SK-N-SH (cell line): ENCODE measurements around the gene HDGF. TPM values are rescaled to one million over a fixed set of nuclear protein-coding genes. Genes with fewer than 3 reads are reported as not detected.

Experiments
- CTCF ChIA-PET: fragments of 300-600, 350-600 bp; formaldehyde crosslinking; extraction: SDS; loops from one replicate; lab custom pipeline; 2021; lab: Yijun Ruan, JAX
- POLR2A ChIA-PET: fragments of 350-600 bp; sonication (Branson Sonifier 250); formaldehyde crosslinking; extraction: SDS; loops from one replicate; lab custom pipeline; 2020; ENCODE audit warnings: antibody characterized with exemption, inconsistent platforms; lab: Yijun Ruan, JAX
- DNase-seq: peaks from one replicate; pipeline ENCODE4 v3.0.0; 2012
- H2AFZ ChIP-seq: fragments of 200-600 bp; sonication (generic); 2 replicates; pipeline ENCODE4 v1.8.1; 2016; ENCODE audit warnings: antibody characterized with exemption, mild to moderate bottlenecking, low read depth
- H3F3A ChIP-seq: fragments of 200-600 bp; sonication (generic); replicated peaks from 2 replicates; pipeline ENCODE3; 2016; ENCODE audit warnings: antibody characterized with exemption, mild to moderate bottlenecking; ENCODE audit not compliant: insufficient read depth
- H3K27ac ChIP-seq, 2 experiments: fragments of 200-500 bp in 1 of 2; fragments of 200-600 bp in 1 of 2; sonication (Bioruptor generic) in 1 of 2; sonication (generic), shearing (Covaris generic) in 1 of 2; 2 replicates each; pipeline versions ENCODE4 v1.5.1 to v1.6.1; 2014 to 2016; ENCODE audit warnings: low read depth in 2 of 2, inconsistent platforms in 1 of 2, low read length in 1 of 2, mild to moderate bottlenecking in 1 of 2, mixed read lengths in 1 of 2
- H3K27me3 ChIP-seq: fragments of 200-600 bp; sonication (generic), shearing (Covaris generic); 2 replicates; pipeline ENCODE4 v1.6.1; 2016; ENCODE audit warnings: mixed run types; ENCODE audit not compliant: insufficient read depth
- H3K36me3 ChIP-seq, 2 experiments: fragments of 200-500 bp in 1 of 2; fragments of 200-600 bp in 1 of 2; sonication (Bioruptor generic) in 1 of 2; sonication (generic) in 1 of 2; replicated peaks in 1 of 2; 2 replicates each; pipeline versions ENCODE3 to v1.5.1; 2014 to 2016; ENCODE audit warnings: low read length in 1 of 2, mild to moderate bottlenecking in 1 of 2; ENCODE audit not compliant: insufficient read depth in 2 of 2, control insufficient read depth in 1 of 2
- H3K4me1 ChIP-seq, 2 experiments: fragments of 200-500 bp in 1 of 2; fragments of 200-600 bp in 1 of 2; sonication (Bioruptor generic) in 1 of 2; sonication (generic), shearing (Covaris generic) in 1 of 2; 2 replicates each; pipeline versions ENCODE4 v1.5.1 to v1.6.1; 2014 to 2016; ENCODE audit warnings: low read depth in 1 of 2, low read length in 1 of 2, mixed run types in 1 of 2; ENCODE audit not compliant: insufficient read depth in 2 of 2, control insufficient read depth in 1 of 2
- H3K4me2 ChIP-seq: fragments of 200-600 bp; sonication (generic), shearing (Covaris generic); 2 replicates; pipeline ENCODE4 v1.6.1; 2017; ENCODE audit warnings: mixed run types
- H3K4me3 ChIP-seq, 2 experiments: fragments of 200-500 bp in 1 of 2; fragments of 200-600 bp in 1 of 2; sonication (Bioruptor generic) in 1 of 2; sonication (generic), shearing (Covaris generic) in 1 of 2; 2 replicates each; pipeline versions ENCODE4 v1.5.1 to v1.8.1; 2014 to 2016; ENCODE audit warnings: low read depth in 2 of 2, inconsistent platforms in 1 of 2, low read length in 1 of 2, mild to moderate bottlenecking in 1 of 2, mixed read lengths in 1 of 2, moderate library complexity in 1 of 2
- H3K79me2 ChIP-seq: fragments of 200-600 bp; sonication (generic); 2 replicates; pipeline ENCODE4 v1.8.1; 2017; ENCODE audit warnings: mild to moderate bottlenecking; ENCODE audit not compliant: insufficient read depth
- H3K9ac ChIP-seq: fragments of 200-600 bp; sonication (generic); 2 replicates; pipeline ENCODE4 v1.6.1; 2017; ENCODE audit warnings: mixed run types
- H3K9me2 ChIP-seq: fragments of 200-600 bp; sonication (generic); 2 replicates; pipeline ENCODE4 v1.6.1; 2017; ENCODE audit warnings: mixed run types
- H3K9me3 ChIP-seq: fragments of 200-600 bp; sonication (generic); 2 replicates; pipeline ENCODE4 v1.6.1; 2017; ENCODE audit warnings: mixed run types, mild to moderate bottlenecking, moderate library complexity
- H4K20me1 ChIP-seq: fragments of 200-600 bp; sonication (generic); 2 replicates; pipeline ENCODE4 v1.6.1; 2017; ENCODE audit warnings: mild to moderate bottlenecking, mixed run types; ENCODE audit not compliant: insufficient read depth
- CHD2 ChIP-seq: fragments of 150-350 bp; IDR thresholded peaks from 2 replicates; pipeline ENCODE4 v1.6.1; 2018; ENCODE audit warnings: low read length; ENCODE audit not compliant: partially characterized antibody
- EP300 ChIP-seq, 2 experiments: IDR thresholded peaks; 2 replicates each; pipeline versions ENCODE4 v1.4.0 to v1.6.1; 2012; ENCODE audit warnings: borderline replicate concordance in 1 of 2, low read depth in 1 of 2, low read length in 1 of 2
- FOSL2 ChIP-seq: IDR thresholded peaks from 2 replicates; pipeline ENCODE4 v1.4.0; 2012; ENCODE audit warnings: low read depth, mild to moderate bottlenecking, moderate library complexity, borderline replicate concordance
- FOXJ3 ChIP-seq: sonication (generic); formaldehyde crosslinking; IDR thresholded peaks from 2 replicates; pipeline ENCODE4 v1.5.1; 2020; ENCODE audit warnings: mild to moderate bottlenecking, missing genetic modification reagents
- FOXM1 ChIP-seq: IDR thresholded peaks from 2 replicates; pipeline ENCODE4 v1.4.0; 2012; ENCODE audit warnings: low read depth, mild to moderate bottlenecking
- GABPA ChIP-seq: IDR thresholded peaks from 2 replicates; pipeline ENCODE4 v1.4.0; 2012; ENCODE audit warnings: low read depth, mild to moderate bottlenecking
- JUND ChIP-seq: IDR thresholded peaks from 2 replicates; pipeline ENCODE4 v1.4.0; 2012
- RCOR1 ChIP-seq: fragments of 150-350 bp; IDR thresholded peaks from 2 replicates; pipeline ENCODE4 v1.6.1; 2017; ENCODE audit warnings: antibody characterized with exemption, low read length
- RXRA ChIP-seq: IDR thresholded peaks from 2 replicates; pipeline ENCODE4 v1.4.0; 2012; ENCODE audit warnings: low read depth, mild to moderate bottlenecking, borderline replicate concordance
- SIN3A ChIP-seq: IDR thresholded peaks from 2 replicates; pipeline ENCODE4 v1.6.1; 2012; ENCODE audit warnings: low read depth, mild to moderate bottlenecking, low read length, moderate library complexity, borderline replicate concordance
- SMC3 ChIP-seq: IDR thresholded peaks from 2 replicates; pipeline ENCODE4 v1.6.1; 2012; ENCODE audit warnings: low read depth, low read length, improper control_type of control experiment
- TEAD4 ChIP-seq: IDR thresholded peaks from 2 replicates; pipeline ENCODE4 v1.4.0; 2012; ENCODE audit warnings: mild to moderate bottlenecking, borderline replicate concordance; ENCODE audit not compliant: insufficient read depth
- WGBS: methylation state at CpG from one replicate; pipeline ENCODE4 v1.1.6; 2017; ENCODE audit warnings: low lambda C conversion rate; 5-methylcytosine and 5-hydroxymethylcytosine counted together
- polyA plus RNA-seq, 3 experiments: library from polyadenylated mRNA; depleted of rRNA; stranded (reverse); fragments of >200 nt; gene quantifications; 2 replicates each; pipeline ENCODE4 v1.2.3, GENCODE V29; 2012
- TF ChIP-seq, protein P1 (sequence below): fragments of 200-600 bp; sonication (generic); IDR thresholded peaks from 2 replicates; pipeline ENCODE4 v1.6.1; 2017; ENCODE audit warnings: antibody characterized with exemption, mild to moderate bottlenecking, moderate library complexity
- TF ChIP-seq, protein P2 (sequence below): fragments of 150-350 bp; IDR thresholded peaks from 2 replicates; pipeline ENCODE4 v1.6.1; 2016; ENCODE audit warnings: mild to moderate bottlenecking, low read depth, low read length
- TF ChIP-seq, protein P3 (sequence below): IDR thresholded peaks from 2 replicates; pipeline ENCODE4 v1.4.0; 2012; ENCODE audit warnings: low read depth, borderline replicate concordance
- TF ChIP-seq, protein P4 (sequence below): IDR thresholded peaks from 2 replicates; pipeline ENCODE4 v1.6.1; 2012; ENCODE audit warnings: mild to moderate bottlenecking, low read depth, low read length, moderate library complexity
- TF ChIP-seq, protein P5 (sequence below): IDR thresholded peaks from 2 replicates; pipeline ENCODE4 v1.4.0; 2012; ENCODE audit warnings: low read depth, borderline replicate concordance
- TF ChIP-seq, protein P6 (sequence below): IDR thresholded peaks from 2 replicates; pipeline ENCODE4; 2012

Gene HDGF
- polyA plus RNA-seq, 1 of the 3 experiments (the other 2 are of a cell fraction), result 152 TPM

DNA sequence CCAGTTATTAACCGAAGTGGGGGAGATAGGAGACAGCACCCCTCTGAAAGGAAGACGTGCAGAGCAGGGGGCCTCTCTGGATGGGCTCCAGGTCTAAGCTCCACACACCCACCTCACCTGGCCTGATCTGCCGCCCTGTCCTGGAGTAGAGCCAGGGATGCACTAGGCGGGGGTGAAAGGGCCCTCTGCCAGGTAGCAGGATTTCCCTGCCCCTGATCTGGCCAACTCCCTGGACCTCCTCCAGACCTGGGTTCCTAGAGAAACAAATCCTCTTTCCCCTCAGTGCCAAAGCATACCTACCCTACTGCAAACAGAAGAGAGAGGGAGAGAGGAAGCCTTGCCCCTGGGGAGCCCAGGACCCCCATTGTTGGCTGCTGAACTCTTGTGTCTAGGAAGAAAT lies 48.1 kb downstream of the HDGF start:
- H3K9ac ChIP-seq, result no peak overlapping the region
- no peaks in the 10 kb centered on the region for H3K9me2 ChIP-seq
- peak overlapping the region; percentile 89; the same call in 1 of the 2 replicates for H3K4me2 ChIP-seq
- DNase-seq, result no peak
- peaks cover 19% of the 10 kb centered on the region for H3F3A ChIP-seq
- no peaks in the 10 kb centered on the region for H3K27me3 ChIP-seq
- TF ChIP-seq, protein P1, sequence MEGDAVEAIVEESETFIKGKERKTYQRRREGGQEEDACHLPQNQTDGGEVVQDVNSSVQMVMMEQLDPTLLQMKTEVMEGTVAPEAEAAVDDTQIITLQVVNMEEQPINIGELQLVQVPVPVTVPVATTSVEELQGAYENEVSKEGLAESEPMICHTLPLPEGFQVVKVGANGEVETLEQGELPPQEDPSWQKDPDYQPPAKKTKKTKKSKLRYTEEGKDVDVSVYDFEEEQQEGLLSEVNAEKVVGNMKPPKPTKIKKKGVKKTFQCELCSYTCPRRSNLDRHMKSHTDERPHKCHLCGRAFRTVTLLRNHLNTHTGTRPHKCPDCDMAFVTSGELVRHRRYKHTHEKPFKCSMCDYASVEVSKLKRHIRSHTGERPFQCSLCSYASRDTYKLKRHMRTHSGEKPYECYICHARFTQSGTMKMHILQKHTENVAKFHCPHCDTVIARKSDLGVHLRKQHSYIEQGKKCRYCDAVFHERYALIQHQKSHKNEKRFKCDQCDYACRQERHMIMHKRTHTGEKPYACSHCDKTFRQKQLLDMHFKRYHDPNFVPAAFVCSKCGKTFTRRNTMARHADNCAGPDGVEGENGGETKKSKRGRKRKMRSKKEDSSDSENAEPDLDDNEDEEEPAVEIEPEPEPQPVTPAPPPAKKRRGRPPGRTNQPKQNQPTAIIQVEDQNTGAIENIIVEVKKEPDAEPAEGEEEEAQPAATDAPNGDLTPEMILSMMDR, result no peak
- TF ChIP-seq, protein P2, sequence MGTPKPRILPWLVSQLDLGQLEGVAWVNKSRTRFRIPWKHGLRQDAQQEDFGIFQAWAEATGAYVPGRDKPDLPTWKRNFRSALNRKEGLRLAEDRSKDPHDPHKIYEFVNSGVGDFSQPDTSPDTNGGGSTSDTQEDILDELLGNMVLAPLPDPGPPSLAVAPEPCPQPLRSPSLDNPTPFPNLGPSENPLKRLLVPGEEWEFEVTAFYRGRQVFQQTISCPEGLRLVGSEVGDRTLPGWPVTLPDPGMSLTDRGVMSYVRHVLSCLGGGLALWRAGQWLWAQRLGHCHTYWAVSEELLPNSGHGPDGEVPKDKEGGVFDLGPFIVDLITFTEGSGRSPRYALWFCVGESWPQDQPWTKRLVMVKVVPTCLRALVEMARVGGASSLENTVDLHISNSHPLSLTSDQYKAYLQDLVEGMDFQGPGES, result no peak
- no peak for TF ChIP-seq TEAD4
- TF ChIP-seq EP300 (IDR thresholded peaks at IDR 0.05; ENCODE audit: borderline replicate concordance in 1 of 2, low read depth in 1 of 2, low read length in 1 of 2), result no peak
- no peak for TF ChIP-seq GABPA
- TF ChIP-seq, protein P3, sequence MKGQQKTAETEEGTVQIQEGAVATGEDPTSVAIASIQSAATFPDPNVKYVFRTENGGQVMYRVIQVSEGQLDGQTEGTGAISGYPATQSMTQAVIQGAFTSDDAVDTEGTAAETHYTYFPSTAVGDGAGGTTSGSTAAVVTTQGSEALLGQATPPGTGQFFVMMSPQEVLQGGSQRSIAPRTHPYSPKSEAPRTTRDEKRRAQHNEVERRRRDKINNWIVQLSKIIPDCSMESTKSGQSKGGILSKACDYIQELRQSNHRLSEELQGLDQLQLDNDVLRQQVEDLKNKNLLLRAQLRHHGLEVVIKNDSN, result no peak
- TF ChIP-seq, protein P4, sequence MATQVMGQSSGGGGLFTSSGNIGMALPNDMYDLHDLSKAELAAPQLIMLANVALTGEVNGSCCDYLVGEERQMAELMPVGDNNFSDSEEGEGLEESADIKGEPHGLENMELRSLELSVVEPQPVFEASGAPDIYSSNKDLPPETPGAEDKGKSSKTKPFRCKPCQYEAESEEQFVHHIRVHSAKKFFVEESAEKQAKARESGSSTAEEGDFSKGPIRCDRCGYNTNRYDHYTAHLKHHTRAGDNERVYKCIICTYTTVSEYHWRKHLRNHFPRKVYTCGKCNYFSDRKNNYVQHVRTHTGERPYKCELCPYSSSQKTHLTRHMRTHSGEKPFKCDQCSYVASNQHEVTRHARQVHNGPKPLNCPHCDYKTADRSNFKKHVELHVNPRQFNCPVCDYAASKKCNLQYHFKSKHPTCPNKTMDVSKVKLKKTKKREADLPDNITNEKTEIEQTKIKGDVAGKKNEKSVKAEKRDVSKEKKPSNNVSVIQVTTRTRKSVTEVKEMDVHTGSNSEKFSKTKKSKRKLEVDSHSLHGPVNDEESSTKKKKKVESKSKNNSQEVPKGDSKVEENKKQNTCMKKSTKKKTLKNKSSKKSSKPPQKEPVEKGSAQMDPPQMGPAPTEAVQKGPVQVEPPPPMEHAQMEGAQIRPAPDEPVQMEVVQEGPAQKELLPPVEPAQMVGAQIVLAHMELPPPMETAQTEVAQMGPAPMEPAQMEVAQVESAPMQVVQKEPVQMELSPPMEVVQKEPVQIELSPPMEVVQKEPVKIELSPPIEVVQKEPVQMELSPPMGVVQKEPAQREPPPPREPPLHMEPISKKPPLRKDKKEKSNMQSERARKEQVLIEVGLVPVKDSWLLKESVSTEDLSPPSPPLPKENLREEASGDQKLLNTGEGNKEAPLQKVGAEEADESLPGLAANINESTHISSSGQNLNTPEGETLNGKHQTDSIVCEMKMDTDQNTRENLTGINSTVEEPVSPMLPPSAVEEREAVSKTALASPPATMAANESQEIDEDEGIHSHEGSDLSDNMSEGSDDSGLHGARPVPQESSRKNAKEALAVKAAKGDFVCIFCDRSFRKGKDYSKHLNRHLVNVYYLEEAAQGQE, result no peak
- TF ChIP-seq SMC3, result no peak
- TF ChIP-seq FOXM1, result no peak
- TF ChIP-seq CHD2, result no peak
- TF ChIP-seq, protein P5, sequence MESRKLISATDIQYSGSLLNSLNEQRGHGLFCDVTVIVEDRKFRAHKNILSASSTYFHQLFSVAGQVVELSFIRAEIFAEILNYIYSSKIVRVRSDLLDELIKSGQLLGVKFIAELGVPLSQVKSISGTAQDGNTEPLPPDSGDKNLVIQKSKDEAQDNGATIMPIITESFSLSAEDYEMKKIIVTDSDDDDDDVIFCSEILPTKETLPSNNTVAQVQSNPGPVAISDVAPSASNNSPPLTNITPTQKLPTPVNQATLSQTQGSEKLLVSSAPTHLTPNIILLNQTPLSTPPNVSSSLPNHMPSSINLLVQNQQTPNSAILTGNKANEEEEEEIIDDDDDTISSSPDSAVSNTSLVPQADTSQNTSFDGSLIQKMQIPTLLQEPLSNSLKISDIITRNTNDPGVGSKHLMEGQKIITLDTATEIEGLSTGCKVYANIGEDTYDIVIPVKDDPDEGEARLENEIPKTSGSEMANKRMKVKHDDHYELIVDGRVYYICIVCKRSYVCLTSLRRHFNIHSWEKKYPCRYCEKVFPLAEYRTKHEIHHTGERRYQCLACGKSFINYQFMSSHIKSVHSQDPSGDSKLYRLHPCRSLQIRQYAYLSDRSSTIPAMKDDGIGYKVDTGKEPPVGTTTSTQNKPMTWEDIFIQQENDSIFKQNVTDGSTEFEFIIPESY, result no peak
- no peak for TF ChIP-seq RCOR1
- TF ChIP-seq JUND, result no peak
- TF ChIP-seq, protein P6, sequence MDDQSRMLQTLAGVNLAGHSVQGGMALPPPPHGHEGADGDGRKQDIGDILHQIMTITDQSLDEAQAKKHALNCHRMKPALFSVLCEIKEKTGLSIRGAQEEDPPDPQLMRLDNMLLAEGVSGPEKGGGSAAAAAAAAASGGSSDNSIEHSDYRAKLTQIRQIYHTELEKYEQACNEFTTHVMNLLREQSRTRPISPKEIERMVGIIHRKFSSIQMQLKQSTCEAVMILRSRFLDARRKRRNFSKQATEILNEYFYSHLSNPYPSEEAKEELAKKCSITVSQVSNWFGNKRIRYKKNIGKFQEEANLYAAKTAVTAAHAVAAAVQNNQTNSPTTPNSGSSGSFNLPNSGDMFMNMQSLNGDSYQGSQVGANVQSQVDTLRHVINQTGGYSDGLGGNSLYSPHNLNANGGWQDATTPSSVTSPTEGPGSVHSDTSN, result no peak
- no peak for TF ChIP-seq FOXJ3 (CRISPR knock-in tag)
- no peak for TF ChIP-seq SIN3A
- TF ChIP-seq RXRA, result no peak
- TF ChIP-seq FOSL2, result no peak
- H3K9me3 ChIP-seq, result no peaks in the 10 kb centered on the region
- no peaks in the 10 kb centered on the region for H3K79me2 ChIP-seq
- H3K4me1 ChIP-seq, result peaks cover 48 to 71% of the 10 kb centered on the region in 2 experiments
- no peaks in the 10 kb centered on the region for H4K20me1 ChIP-seq
- peaks cover 0 to 18% of the 10 kb centered on the region in 2 experiments for H3K36me3 ChIP-seq
- peak overlapping the region in 1 of 2 experiments; percentile 54; a peak in 2 of 4 replicates for H3K4me3 ChIP-seq
- ChIA-PET CTCF (interaction anchor here (1.3 to 45.5 kb wide), 4 partner anchors 8 to 156 kb away, joined by 3 to 2702 read pairs (median 1353); partner anchors contain the start of genes CRABP2, ISG20L2, METTL25B and NES), POLR2A (interaction anchor here (1.6 to 5.3 kb wide), 3 partner anchors 8 to 27 kb away, joined by 5 to 57 read pairs (median 6); partner anchors contain the start of gene NES)
- no peak overlapping the region for H2AFZ ChIP-seq
- WGBS, result 90% methylated on average over 4 of the region's 4 CpGs
- H3K27ac ChIP-seq, result peak overlapping the region in 1 of 2 experiments; percentile 98; a peak in 2 of 4 replicates
